Uterus (tissue), 4 donors: ENCODE measurements around the gene NR1H4. TPM values are rescaled to one million over a fixed set of nuclear protein-coding genes. Genes with fewer than 3 reads are reported as not detected.
"Not testable (repeated sequence)": the region's sequence is repeated elsewhere in the genome, so short reads cannot be mapped to it uniquely, and the experiment has no call there.

Source experiments
- DNase-seq, 2 donors: peaks; one replicate each; pipeline ENCODE4 v3.0.0-alpha.2; 2019 to 2020
- H3K27ac ChIP-seq, 2 donors: fragments of 200-600 bp; sonication (generic); 1 replicate in 1 of 2; 2 replicates in 1 of 2; pipeline ENCODE4 v1.5.1; 2016 to 2018
- H3K27me3 ChIP-seq, 2 donors: fragments of 200-600 bp; sonication (generic); one replicate each; pipeline ENCODE4 v1.5.1; 2018 to 2019; ENCODE audit warnings: control low read depth in 1 of 2
- H3K36me3 ChIP-seq, 2 donors: fragments of 200-600 bp; sonication (generic); one replicate each; pipeline ENCODE4 v1.5.1; 2019; ENCODE audit warnings: control low read depth in 1 of 2
- H3K4me1 ChIP-seq, 2 donors: fragments of 200-600 bp; sonication (generic); one replicate each; pipeline ENCODE4 v1.5.1; 2018 to 2019; ENCODE audit warnings: control low read depth in 1 of 2
- H3K4me3 ChIP-seq, 2 donors: fragments of 200-600 bp; sonication (generic); 1 replicate in 1 of 2; 2 replicates in 1 of 2; pipeline ENCODE4 v1.5.1; 2018 to 2019; ENCODE audit warnings: mild to moderate bottlenecking in 1 of 2
- H3K9me3 ChIP-seq, 2 donors: fragments of 200-600 bp; sonication (generic); one replicate each; pipeline ENCODE4 v1.5.1; 2019; ENCODE audit warnings: control low read depth in 1 of 2
- CTCF ChIP-seq, 4 experiments: fragments of 200-600 bp in 2 of 4; fragments of 450-650 bp in 2 of 4; sonication (generic) in 2 of 4; IDR thresholded peaks; one replicate each; pipeline ENCODE4 v1.5.1; 2016 to 2019; ENCODE audit warnings: antibody characterized with exemption in 4 of 4, mild to moderate bottlenecking in 2 of 4, moderate library complexity in 1 of 4
- POLR2A ChIP-seq, 2 donors: fragments of 450-650 bp; IDR thresholded peaks; one replicate each; pipeline ENCODE4 v1.6.1; 2016; ENCODE audit warnings: antibody characterized with exemption in 2 of 2, mild to moderate bottlenecking in 1 of 2, moderate library complexity in 1 of 2
- intact Hi-C: fragments of 100-400 bp; cut with DNase I; formaldehyde crosslinking; loops from one replicate; pipeline ENCODE4 v1.15.1; 2023; ENCODE audit warnings: low total_unique reads
- total RNA-seq, 4 donors: library from RNA; depleted of rRNA in 3 of 4; stranded (reverse); fragments of >200 nt in 3 of 4; gene quantifications; one replicate each; pipeline versions ENCODE4 v1.1.0 to v1.2.4, GENCODE V29; 2014 to 2023
- donor health status: DM: yes; HTN: yes; CAD: no.

The NR1H4 gene
- total RNA-seq: under 1 TPM in 1 of 4 donors, not detected in 3; 0.35 TPM

- TF ChIP-seq POLR2A (IDR thresholded peaks at IDR 0.05): no peak
- Histone ChIP-seq H3K9me3 (no peaks in the 10 kb centered on the region), H3K36me3 (no peaks in the 10 kb centered on the region), H3K27me3 (no peaks in the 10 kb centered on the region), H3K4me1 (no peaks in the 10 kb centered on the region), H3K27ac (no peak within 1 kb of the TSS), H3K4me3 (no peak within 1 kb of the TSS)
- intact Hi-C loops: no loop called here
- no peak for DNase-seq
Observed at GRCh38 chr12:100473716-100474150, at the start of gene NR1H4. NR1H4 (plus strand) TSS chr12:100473866; CDS start chr12:100493324, 19,458 bp downstream.

- Histone ChIP-seq H3K4me1 (no peaks in the 10 kb centered on the region), H3K36me3 (no peaks in the 10 kb centered on the region), H3K27ac (no peak overlapping the region), H3K9me3 (no peaks in the 10 kb centered on the region), H3K27me3 (no peaks in the 10 kb centered on the region), H3K4me3 (no peak overlapping the region)
- DNase-seq: no peak
- intact Hi-C loops: no loop called here
- TF ChIP-seq CTCF (IDR thresholded peaks at IDR 0.05) (no peak), POLR2A (IDR thresholded peaks at IDR 0.05) (no peak)
Observed at GRCh38 chr12:100426145-100426544, 47.5 kb upstream of the NR1H4 start.

GRCh38 chr12:100427078-100427477 lies 46.6 kb upstream of the NR1H4 start:
- no peaks in the 10 kb centered on the region for H3K9me3 ChIP-seq
- no peaks in the 10 kb centered on the region for H3K36me3 ChIP-seq
- H3K4me3 ChIP-seq: no peak overlapping the region
- H3K4me1 ChIP-seq: no peaks in the 10 kb centered on the region
- H3K27me3 ChIP-seq: no peaks in the 10 kb centered on the region
- TF ChIP-seq POLR2A (IDR thresholded peaks at IDR 0.05) (no peak), CTCF (IDR thresholded peaks at IDR 0.05) (no peak)
- intact Hi-C loops: no loop called here
- no peak overlapping the region for H3K27ac ChIP-seq
- DNase-seq: no peak

- DNase-seq, H3K4me3 ChIP-seq, H3K9me3 ChIP-seq, H3K27me3 ChIP-seq, H3K27ac ChIP-seq, intact Hi-C loops, H3K36me3 ChIP-seq, H3K4me1 ChIP-seq: not testable (repeated sequence)
Observed at GRCh38 chr12:100430251-100430650, 43.4 kb upstream of the NR1H4 start.

GRCh38 chr12:100433701-100434100 lies 40.0 kb upstream of the NR1H4 start:
- Histone ChIP-seq H3K4me1 (no peaks in the 10 kb centered on the region), H3K27ac (no peak overlapping the region), H3K4me3 (no peak overlapping the region), H3K27me3 (no peaks in the 10 kb centered on the region), H3K36me3 (no peaks in the 10 kb centered on the region), H3K9me3 (no peaks in the 10 kb centered on the region)
- TF ChIP-seq POLR2A (IDR thresholded peaks at IDR 0.05) (no peak), CTCF (IDR thresholded peaks at IDR 0.05) (no peak)
- intact Hi-C loops: no loop called here
- DNase-seq: no peak

GRCh38 chr12:100434177-100434576 lies 39.5 kb upstream of the NR1H4 start:
- H3K4me3 ChIP-seq: no peak overlapping the region
- no peaks in the 10 kb centered on the region for H3K27me3 ChIP-seq
- H3K36me3 ChIP-seq: no peaks in the 10 kb centered on the region
- TF ChIP-seq CTCF (IDR thresholded peaks at IDR 0.05) (no peak), POLR2A (IDR thresholded peaks at IDR 0.05) (no peak)
- no peaks in the 10 kb centered on the region for H3K9me3 ChIP-seq
- H3K27ac ChIP-seq: no peak overlapping the region
- H3K4me1 ChIP-seq: no peaks in the 10 kb centered on the region
- intact Hi-C loops: no loop called here
- DNase-seq: no peak
